HG03135 (cell line): ENCODE results near the gene IQCN.

Source experiments
- ATAC-seq: cut with Tn5 transposase; IDR thresholded peaks from one replicate; pipeline ENCODE4 v1.9.1; 2021; ENCODE audit warnings: mild to moderate bottlenecking, moderate library complexity; ENCODE audit not compliant: unreplicated experiment

Gene IQCN

DNA sequence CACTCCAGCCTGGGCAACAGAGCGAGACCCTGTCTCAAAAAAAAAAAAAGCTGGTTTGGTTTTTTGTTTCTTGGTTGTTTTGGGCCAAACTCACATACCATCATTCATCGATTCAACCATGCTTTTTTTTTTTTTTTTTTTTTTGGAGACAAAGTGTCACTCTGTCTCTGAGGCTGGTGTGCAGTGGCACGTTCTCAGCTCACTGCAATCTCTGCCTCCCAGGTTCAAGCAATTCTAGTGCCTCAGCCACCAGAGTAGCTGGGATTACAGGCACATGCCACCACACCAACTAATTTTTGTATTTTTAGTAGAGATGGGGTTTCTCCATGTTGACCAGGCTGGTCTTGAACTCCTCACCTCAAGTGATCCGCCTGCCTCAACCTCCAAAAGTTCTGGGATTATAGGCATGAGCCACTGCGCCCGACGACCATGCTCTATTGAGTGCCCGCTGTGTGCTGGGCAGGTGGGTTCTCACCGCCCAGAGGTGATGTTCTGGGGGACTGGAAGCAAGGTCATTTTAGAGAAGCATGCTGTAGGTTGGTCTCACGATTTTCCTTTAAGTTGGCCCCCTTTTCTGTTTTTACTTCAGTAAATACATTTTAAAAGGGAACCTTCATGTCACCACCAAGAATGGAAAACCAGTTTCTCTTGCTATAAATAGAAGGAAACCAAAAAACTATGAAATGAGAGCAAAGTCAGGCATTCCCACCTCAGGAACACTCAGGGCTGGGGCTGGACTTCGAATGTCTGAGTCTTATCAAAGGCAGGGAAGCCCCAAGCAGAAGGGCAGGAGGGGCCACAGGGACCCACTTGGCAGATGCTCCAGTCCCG lies 15.4 kb upstream of the IQCN start:
- ATAC-seq: no peak

DNA sequence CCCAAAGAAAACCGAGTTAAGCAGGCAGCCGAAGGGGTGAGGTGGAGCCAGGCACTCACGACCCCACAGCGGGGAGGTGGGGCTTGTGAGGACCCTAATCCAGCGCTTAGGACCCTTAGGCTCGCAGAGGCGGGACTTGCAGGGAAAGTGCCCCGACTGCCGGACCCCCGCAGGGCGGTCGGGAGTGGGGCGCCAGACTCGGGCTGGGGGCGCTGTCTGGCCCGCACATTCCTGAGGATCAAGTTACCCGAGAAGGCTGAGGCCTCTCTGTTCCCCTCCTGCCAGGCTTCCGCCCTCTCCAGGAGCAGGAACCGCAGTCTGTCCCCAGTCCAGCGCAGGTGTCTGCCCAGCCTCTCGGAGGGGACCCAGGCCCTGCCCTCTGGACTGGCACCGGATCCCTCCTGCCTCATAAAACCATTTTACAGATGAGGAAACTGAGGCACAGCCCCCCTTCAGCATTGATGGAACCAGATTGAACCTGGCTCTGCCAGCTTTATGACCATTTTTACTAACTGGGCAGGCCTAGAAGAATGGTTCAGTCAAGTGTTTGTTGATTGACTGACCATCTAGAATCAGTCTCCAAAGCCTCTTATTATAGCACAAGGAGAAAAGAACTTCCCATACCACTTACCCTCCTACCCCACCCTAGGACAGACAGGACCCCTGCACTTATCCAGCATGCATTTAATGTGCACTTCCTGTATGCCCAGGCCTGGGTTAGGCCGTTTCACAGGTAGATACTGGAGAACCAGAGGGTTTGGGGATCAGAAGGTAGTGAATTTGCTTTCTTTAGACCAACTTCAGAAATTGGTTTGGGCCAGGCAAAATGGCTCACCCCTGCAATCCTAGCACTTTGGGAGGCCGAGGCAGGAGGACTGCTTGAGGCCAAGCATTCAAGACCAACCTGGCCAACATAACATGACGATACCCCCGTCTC lies 13.9 kb upstream of the IQCN start:
- no peak for ATAC-seq

DNA sequence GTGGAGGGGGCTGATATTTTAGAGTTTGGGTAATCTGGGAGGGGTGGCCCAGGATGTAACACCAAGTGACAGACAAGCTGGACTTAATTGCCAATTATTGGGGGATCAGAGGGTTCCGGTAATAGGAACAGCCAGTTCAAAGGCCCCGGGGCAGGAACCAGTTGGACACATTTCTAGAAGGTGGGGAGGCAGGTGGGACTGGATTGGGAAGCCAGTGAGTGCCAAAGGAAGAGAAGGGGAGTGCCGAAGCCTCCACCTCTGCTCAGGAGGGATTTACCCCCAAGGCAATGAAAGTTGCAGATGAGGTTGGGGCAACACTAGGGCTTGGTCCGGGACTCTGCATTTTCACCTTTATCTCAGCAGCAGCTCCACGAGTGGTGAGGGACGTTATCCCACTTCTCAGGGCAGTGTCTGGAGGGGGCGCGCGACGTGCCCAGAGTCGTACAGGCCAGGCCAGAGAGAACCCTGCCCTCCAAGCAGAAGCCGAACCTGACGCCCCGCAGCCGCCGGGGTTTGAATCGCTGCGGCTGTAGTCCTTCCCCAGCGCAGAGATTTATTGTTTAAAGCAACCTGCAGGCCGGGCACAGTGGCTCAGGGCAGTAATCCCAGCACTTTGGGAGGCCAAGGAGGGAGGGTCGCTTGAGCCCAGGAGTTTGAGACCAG lies 12.9 kb upstream of the IQCN start:
- no peak for ATAC-seq

DNA sequence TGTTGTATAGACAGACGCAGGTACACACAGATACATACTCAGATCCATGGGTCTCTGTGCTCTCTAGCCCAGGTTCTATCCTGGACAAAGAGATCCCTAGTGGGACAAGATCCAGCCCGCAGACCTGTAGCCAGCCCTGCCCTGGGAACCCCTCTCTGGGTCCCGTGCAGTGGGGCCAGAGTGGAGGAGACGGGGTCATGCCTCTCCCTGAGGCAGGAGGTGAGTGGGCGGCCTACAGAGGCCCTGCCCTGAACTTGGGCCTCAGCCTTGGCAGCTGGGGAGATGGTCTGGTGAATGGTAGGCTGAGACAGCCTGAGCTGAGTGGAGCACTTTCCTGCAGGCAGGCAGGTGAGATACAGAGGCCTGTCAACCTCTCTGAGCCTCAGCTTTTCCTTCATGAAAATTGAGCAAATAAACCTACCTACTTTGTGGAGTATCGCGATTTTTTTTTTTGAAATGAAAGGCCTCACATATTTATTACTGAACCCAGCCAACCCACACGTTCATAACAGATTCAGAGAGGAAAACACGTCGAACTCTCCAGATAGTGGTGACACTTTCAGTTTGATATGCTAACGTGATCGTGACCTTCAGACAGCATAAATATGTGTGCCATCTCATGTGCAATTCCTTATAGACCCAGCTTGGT lies 10.6 kb upstream of the IQCN start:
- ATAC-seq: no peak

DNA sequence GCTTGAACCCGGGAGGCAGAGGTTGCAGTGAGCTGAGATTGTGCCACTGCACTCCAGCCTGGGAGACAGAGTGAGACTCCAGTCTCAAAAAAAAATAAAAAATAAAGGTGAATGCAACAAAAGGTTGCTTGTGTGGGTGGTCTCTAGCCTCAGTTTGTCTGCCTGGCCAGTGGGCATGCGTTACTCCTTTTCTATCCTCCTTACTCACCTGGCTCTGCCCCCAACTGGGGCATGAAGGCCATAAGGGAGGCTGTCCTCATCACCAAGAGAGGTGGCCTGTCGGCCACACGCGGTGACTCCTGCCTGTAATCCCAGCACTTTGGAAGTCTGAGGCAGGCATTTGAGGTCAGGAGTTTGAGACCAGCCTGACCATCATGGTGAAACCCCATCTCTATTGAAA lies 9.1 kb upstream of the IQCN start:
- ATAC-seq: no peak

DNA sequence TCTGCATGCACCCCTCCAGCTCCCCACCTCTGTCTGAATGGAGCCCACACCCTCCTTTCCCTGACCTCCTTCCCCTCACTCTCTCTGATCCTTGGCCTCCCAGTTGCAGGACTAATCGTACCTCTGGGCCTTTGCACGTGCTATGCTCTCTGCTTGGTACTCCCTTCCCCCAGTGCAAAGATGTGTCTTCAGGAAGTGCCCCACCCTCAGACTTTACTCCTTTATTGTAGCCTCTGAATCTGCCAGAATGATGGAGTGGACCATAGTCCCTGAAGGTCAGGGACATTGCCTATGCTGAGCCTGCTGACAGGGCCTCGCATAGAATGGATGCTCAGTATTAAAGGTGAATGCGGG lies 8.5 kb upstream of the IQCN start:
- no peak for ATAC-seq

DNA sequence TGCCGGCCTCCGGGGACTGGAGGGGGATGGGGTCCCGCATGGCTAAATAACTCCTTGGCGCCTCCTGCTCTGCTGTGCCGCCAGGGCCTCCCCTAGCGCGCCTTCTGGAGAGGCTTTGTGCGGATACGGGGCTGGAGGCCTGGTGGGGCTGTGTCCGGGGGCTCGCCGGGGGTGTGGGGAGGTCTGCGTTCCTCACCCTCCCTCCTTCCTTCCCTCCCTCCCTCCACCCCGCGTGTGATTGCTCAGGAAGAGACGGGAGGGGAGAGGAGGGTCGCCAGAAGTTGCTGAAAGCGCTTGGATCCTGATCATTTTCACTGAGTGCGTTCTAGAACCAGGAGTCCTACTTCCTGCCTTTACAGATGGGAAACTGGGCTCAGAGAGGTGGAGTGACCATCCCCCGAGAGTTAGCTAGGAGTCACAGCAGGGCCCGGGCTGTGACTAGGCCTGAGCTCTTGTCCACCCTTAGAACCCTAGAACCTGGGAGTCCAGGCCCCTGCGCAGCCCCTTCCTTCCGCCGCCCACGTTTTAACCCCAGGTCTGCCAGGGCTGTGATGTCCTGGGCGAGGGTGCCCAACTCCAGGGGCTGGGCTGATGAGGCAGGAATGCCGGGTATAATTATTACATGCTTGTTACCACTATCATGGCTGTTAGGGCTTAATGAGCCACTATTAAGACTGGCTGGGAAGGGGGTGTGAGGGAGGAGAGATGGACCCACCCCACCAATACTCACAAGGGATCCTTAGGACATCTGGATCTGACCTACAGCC lies 8.0 kb upstream of the IQCN start:
- no peak for ATAC-seq

DNA sequence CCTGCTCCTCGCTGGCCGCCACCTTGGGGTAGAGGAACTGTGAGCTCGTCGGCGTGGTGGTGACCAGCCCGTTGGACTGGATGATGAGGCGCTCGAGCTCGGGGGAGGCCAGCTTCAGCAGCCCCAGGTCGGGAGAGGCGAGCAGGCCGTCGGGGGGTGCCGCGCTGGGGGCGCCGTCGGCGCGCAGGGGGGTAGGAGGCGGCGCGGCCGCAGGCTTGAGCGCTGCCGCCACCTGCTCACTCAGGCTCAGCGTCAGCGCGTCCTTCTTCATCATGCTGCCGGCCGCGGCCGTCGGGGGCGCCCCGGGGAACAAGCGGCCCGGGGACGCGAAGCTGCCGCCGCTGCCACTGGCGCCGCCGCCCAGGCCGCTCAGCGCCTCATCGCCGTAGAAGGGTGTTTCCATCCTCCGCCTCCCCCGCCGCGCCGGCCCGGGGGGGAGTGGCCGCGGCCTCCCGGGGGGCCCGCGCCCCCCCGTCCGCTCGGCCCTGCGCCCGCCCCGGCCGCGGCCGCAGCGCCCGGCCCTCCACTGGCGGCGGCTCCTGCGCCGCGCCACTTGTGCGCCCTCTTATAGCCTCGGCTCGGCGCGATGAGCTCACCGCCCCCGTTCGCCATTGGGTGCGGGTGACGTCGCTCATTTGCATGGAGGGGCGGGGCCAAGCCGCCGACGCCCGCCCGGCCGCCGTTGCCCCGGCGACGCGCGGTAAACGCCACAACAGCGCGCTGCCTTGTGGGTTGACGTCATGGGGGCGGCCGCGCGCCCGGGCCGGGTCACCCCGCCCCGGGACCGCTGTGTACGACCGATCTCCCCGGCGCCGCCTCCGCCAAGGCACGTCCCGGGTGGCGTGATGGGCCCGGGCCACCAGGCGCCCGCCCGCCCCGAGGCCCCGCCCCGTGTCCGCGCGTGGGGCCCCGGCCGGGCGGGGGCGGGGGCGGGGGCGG lies 7.1 kb upstream of the IQCN start, which contains the start of gene JUND:
JUND (minus strand) TSS at position 541 of the 939 bp plus-strand sequence; CDS start at position 403, 138 bp downstream.
- ATAC-seq: peak; percentile 58

DNA sequence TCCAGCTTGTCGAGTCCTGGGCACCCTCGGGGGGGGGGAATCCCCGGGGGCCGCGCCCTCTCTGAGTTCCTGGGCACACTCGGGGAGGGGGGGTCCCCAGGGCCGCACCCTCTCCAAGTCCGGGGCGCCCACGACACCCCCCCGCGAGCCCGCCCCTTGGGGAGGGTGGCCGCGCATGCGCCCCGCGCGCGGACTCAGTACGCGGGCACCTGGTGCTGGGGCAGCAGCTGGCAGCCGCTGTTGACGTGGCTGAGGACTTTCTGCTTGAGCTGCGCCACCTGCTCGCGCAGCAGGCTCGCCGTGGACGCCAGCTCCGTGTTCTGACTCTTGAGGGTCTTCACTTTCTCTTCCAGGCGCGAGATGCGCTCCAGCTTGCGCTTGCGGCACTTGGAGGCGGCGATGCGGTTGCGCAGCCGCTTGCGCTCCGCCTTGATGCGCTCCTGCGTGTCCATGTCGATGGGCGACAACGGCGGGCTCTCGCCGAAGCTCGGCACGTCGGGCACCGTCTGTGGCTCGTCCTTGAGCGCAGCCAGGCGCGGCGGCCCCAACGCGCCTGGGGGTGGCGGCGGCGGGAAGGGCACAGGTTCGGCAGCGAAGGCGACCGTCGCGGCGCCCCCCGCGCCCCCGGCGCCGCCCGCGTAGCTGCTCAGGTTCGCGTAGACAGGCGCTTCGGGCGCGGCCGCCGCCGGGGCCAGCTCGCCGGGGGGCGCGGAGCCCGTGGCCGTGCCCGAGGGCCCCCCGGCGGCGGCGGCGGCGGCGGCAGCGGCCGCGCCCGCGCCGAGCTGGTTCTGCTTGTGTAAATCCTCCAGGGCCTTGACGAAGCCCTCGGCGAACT lies 6.2 kb upstream of the IQCN start:
- ATAC-seq: no peak

DNA sequence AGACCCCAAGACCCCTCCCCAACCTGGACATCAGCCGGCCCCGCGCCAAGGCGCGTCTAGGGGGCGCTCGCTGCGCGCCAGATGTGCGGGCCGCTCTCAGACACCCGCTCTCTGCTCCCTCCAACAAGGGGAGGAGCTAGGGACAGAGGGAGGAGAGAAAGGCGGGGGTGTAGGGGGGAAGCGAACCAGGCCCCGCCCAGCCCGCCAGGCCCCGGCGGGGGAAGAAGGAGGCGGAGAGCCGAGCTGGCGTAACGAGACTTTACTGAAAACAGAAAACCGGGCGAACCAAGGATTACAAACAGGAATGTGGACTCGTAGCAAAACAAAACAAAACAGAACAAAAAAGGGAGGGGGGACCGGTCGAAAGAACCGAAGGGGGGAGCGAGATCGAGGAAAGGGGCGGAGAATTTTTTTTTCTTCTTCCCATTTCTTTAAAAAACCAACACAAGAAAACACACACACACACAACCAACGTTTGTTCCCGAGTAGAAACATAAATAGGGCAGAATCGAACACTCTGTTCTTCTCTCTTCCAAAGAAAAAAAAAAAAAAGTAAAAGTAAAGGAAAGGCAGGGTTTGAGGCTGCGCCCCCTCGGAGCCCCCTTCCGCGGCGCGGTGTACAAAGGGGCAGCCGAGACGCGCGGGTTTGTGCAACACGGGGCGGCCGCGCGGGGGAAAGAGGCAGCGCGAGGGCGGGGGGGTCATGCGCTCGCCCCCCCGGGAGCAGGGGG lies 5.4 kb upstream of the IQCN start:
- peak; percentile 12 for ATAC-seq

DNA sequence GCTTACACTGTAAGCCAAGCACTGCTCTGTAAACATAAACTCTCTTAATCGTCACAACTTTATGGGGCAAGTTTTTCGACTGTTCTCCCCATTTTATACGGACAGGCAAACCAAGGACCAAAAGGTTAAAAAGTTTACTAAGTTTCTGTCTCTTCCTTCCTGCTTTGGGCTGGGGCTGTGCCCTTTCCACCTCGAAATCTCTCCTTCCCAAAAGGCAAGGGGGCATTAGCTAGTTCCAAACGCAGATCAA lies 4.9 kb upstream of the IQCN start:
- no peak for ATAC-seq

DNA sequence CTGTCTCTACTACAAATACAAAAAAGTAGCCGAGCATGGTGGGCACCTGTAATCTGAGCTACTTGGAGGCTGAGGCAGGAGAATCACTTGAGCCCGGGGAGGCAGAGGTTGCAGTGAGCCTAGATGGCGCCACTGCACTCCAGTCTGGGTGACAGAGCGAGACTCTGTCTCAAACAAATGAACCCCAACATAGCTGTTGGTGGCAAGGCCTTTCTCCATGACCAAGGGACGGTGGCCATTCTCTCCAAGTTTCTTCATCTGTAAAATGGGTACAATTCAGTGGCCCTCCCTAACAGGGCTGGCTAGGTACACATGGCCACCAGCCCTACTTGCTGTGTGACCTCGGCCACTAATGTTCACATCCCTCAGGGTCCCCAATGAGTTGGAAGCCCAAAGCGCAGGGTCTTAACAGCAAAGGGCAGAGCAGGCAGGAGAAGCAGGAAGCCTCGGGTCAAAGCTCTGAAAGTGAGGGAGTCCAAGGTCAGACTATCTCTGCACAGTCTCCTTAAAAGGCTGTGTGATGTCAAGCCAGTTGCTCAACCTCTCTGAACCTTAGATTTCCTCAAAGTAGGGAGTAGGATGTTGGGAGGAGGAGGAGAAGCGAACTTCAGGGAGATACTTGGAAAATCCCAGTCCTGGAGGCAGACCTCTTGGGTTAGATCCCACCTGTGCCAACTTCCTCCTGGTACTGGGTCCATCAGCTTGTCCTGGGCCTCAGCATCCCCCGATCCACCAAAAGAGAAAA lies 4.4 kb upstream of the IQCN start:
- ATAC-seq: no peak

DNA sequence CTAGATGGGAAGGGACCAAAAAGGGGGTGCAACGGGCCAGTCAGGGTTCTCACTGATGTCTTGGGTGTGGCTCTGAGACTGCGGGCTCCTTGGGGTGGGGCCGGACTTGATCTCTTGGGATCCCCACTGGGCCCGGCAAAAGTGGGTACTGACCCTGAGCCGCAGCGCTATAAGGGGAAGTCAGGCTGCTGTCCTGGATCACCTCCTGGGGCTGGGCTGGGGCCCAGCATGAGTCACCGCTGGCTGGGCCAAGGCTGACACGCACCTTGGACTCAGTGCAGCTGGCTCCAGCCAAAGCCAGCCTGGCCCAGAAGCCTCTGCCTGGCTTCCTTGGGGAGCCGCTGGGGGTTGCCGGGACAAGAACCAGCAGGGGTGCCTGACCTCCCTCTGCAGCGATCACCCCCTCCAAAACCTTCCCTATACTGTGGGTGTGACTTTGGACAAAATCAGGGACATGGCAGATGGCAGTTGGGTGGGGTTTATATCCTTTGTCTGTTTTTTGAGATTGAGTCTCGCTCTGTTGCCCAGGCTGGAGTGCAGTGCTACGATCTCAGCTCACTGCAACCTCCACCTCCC lies 617 bp upstream of the IQCN start:
- no peak for ATAC-seq

DNA sequence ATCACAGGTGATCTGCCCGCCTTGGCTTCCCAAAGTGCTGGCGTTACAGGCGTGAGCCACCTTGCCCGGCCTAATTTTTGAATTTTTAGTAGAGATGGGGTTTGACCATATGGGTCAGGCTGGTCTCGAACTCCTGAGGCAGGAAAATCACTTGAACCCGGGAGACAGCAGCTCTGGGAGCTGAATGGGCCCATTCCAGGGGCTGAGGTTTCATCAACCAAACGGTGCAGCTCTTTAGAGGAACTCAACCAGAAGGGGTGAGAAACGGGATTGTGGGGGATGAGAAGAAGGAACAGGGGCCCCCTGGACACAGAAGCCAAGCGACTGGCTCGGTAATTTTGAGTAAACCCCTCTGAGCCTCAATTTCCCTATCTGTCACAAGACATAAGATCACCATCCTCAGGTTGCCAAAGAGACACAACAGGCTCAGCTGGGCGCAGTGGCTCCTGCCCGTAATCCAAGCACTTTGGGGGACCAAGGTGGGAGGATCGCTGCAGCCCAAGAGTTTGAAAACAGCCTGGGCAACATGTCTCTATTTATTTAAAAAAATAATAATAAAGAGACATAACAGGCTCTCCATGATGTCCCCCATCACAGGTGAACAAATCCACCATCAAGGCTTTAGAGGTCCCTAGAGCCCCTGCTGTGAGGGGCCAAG lies 562 bp downstream of the IQCN start:
- no peak for ATAC-seq

DNA sequence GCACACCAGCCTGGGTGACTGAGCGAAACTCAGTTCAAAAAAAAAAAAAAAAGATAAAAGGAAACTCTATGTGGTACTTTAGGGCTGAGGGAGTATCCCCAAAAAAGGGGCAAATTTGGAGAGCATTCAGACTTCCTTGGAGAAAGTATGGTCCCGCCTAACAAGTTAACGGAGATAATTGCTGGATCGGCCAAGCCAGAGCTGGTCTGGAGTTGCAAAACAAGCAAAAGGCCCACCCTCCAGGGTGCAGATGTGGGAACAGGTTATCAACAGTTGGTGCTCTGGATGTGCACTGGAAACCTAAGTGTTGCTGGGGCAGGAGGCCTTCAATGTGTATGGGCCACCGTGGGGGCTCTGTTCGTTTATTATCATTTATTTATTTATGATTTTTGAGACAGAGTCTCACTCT lies 2.8 kb downstream of the IQCN start:
- no peak for ATAC-seq

DNA sequence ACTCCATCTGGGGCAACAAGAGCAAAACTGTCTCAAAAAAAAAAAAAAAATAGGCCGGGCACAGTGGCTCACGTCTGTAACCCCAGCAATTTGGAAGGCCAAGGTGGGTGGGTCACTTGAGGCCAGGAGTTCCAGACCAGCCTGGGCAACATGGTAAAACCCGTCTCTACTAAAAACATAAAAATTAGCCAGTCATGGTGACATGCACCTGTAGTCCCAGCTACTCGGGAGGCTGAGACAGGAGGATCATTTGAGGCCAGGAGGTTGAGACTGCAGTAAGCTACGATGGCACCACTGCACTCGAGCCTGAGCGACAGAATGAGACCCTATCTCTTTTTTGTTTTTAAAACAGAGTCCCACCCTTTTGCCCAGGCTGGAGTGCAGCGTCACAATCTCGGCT lies 3.9 kb downstream of the IQCN start:
- no peak for ATAC-seq
